H1 (cell line): ENCODE results near the gene UBR2. TPM values are rescaled to one million over a fixed set of nuclear protein-coding genes. Genes with fewer than 3 reads are reported as not detected.
"Not testable (repeated sequence)": the region's sequence is repeated elsewhere in the genome, so short reads cannot be mapped to it uniquely, and the experiment has no call there.

ENCODE experiments used
- CTCF ChIA-PET: fragments of 300-600 bp; sonication (Branson Sonifier 250); formaldehyde crosslinking; loops from one replicate; lab custom pipeline; 2021; ENCODE audit not compliant: partially characterized antibody; lab: Charles Lee
- POLR2A ChIA-PET: fragments of 300-600 bp; sonication (Branson Sonifier 250); formaldehyde crosslinking; loops from one replicate; lab custom pipeline; 2021; ENCODE audit warnings: inconsistent platforms; ENCODE audit not compliant: partially characterized antibody; lab: Charles Lee
- DNase-seq, 2 experiments: peaks; one replicate each; pipeline versions ENCODE4 v3.0.0 to v3.0.0-alpha.2; 2010 to 2022; ENCODE audit warnings: low spot score in 2 of 2, low read depth in 1 of 2, mixed read lengths in 1 of 2
- FAIRE-seq: peaks from 2 replicates; lab custom pipeline; 2011; peaks lifted over from hg19 to GRCh38; lab: Jason Lieb, UNC
- H2AFZ ChIP-seq: 2 replicates; pipeline ENCODE4 v1.8.1; 2012; ENCODE audit warnings: low read length, inconsistent platforms
- H2AK5ac ChIP-seq: 2 replicates; pipeline ENCODE4 v1.6.1; 2013; ENCODE audit warnings: low read depth, low read length
- H2BK120ac ChIP-seq: replicated peaks from 2 replicates; pipeline ENCODE3; 2013; ENCODE audit warnings: low read depth, low read length, inconsistent platforms
- H2BK12ac ChIP-seq: 2 replicates; pipeline ENCODE4 v1.6.1; 2013; ENCODE audit warnings: low read depth, low read length
- H2BK15ac ChIP-seq: 2 replicates; pipeline ENCODE4 v1.6.1; 2013; ENCODE audit warnings: low read length
- H2BK20ac ChIP-seq: 2 replicates; pipeline ENCODE4 v1.6.1; 2013; ENCODE audit warnings: low read length
- H2BK5ac ChIP-seq: 2 replicates; pipeline ENCODE4 v1.6.1; 2013; ENCODE audit warnings: low read depth, low read length
- H3K14ac ChIP-seq: 2 replicates; pipeline ENCODE4 v1.6.1; 2013; ENCODE audit warnings: inconsistent platforms; ENCODE audit not compliant: insufficient read length
- H3K18ac ChIP-seq: 2 replicates; pipeline ENCODE4 v1.6.1; 2013; ENCODE audit warnings: low read length; ENCODE audit errors: extremely low read depth
- H3K23ac ChIP-seq: 2 replicates; pipeline ENCODE4 v1.6.1; 2013; ENCODE audit warnings: inconsistent platforms; ENCODE audit not compliant: insufficient read length
- H3K23me2 ChIP-seq: 2 replicates; pipeline ENCODE4 v1.6.1; 2013; ENCODE audit warnings: low read depth, low read length
- H3K27ac ChIP-seq: 2 replicates; pipeline ENCODE4 v1.6.1; 2011; ENCODE audit warnings: low read depth, low read length, inconsistent platforms
- H3K27me3 ChIP-seq, 4 experiments: replicated peaks in 1 of 4; 1 replicate in 1 of 4; 2 replicates in 3 of 4; pipeline versions ENCODE4 v1.6.1 to v1.8.1; 2011 to 2013; ENCODE audit warnings: low read length in 3 of 4, mild to moderate bottlenecking in 3 of 4, inconsistent platforms in 2 of 4, mixed read lengths in 2 of 4, moderate library complexity in 1 of 4; ENCODE audit not compliant: control insufficient read depth in 3 of 4, insufficient read depth in 3 of 4; ENCODE audit errors: extremely low read depth in 1 of 4
- H3K36me3 ChIP-seq, 4 experiments: 2 replicates each; pipeline versions ENCODE4 v1.6.1 to v1.8.1; 2011 to 2013; ENCODE audit warnings: mild to moderate bottlenecking in 4 of 4, low read length in 3 of 4, moderate library complexity in 2 of 4, control low read depth in 1 of 4, inconsistent platforms in 1 of 4; ENCODE audit not compliant: insufficient read depth in 4 of 4, control insufficient read depth in 2 of 4
- H3K4ac ChIP-seq: replicated peaks from 2 replicates; pipeline ENCODE3; 2013; ENCODE audit warnings: low read length, low read depth, mixed read lengths, inconsistent platforms; ENCODE audit not compliant: insufficient read length
- H3K4me1 ChIP-seq, 4 experiments: replicated peaks in 1 of 4; 1 replicate in 1 of 4; 2 replicates in 3 of 4; pipeline versions ENCODE4 v1.6.1 to v1.8.1; 2011 to 2013; ENCODE audit warnings: low read length in 3 of 4, inconsistent platforms in 2 of 4, mixed read lengths in 1 of 4; ENCODE audit not compliant: insufficient read depth in 4 of 4, control insufficient read depth in 3 of 4
- H3K4me2 ChIP-seq, 2 experiments: 2 replicates each; pipeline versions ENCODE4 v1.6.1 to v1.8.1; 2011 to 2013; ENCODE audit warnings: low read depth in 2 of 2, low read length in 2 of 2, control low read depth in 1 of 2, inconsistent platforms in 1 of 2, mild to moderate bottlenecking in 1 of 2; ENCODE audit not compliant: insufficient read depth in 1 of 2
- H3K4me3 ChIP-seq, 4 experiments: fragments of 200-600, 300-600 bp in 1 of 4; sonication (generic), shearing (Covaris generic), sonication (Bioruptor Twin) in 1 of 4; 2 replicates each; pipeline versions ENCODE4 v1.5.1 to v1.8.1; 2011 to 2016; ENCODE audit warnings: low read length in 4 of 4, low read depth in 3 of 4, control low read depth in 2 of 4, inconsistent platforms in 2 of 4, mild to moderate bottlenecking in 2 of 4, mixed read lengths in 1 of 4, moderate library complexity in 1 of 4; ENCODE audit not compliant: insufficient read depth in 2 of 4; ENCODE audit errors: extremely low read depth in 1 of 4
- H3K56ac ChIP-seq: replicated peaks from 2 replicates; pipeline ENCODE3; 2013; ENCODE audit warnings: low read depth, mild to moderate bottlenecking, mixed read lengths, low read length, inconsistent platforms; ENCODE audit not compliant: insufficient read length
- H3K79me1 ChIP-seq: 2 replicates; pipeline ENCODE4 v1.6.1; 2013; ENCODE audit warnings: low read depth, low read length, control low read depth
- H3K79me2 ChIP-seq, 2 experiments: 2 replicates each; pipeline versions ENCODE4 v1.6.1 to v1.8.1; 2012 to 2013; ENCODE audit warnings: low read length in 2 of 2, mild to moderate bottlenecking in 2 of 2, inconsistent platforms in 1 of 2; ENCODE audit not compliant: insufficient read depth in 2 of 2, control insufficient read depth in 1 of 2
- H3K9ac ChIP-seq, 4 experiments: replicated peaks in 1 of 4; 1 replicate in 1 of 4; 2 replicates in 3 of 4; pipeline versions ENCODE4 v1.6.1 to v1.8.1; 2011 to 2013; ENCODE audit warnings: low read depth in 3 of 4, low read length in 3 of 4, control low read depth in 2 of 4, mild to moderate bottlenecking in 2 of 4, moderate library complexity in 2 of 4, inconsistent platforms in 1 of 4; ENCODE audit errors: extremely low read depth in 1 of 4
- H3K9me3 ChIP-seq, 2 experiments: 2 replicates each; pipeline versions ENCODE4 v1.6.1 to v1.8.1; 2012 to 2013; ENCODE audit warnings: mild to moderate bottlenecking in 2 of 2, moderate library complexity in 2 of 2, control low read depth in 1 of 2, inconsistent platforms in 1 of 2, low read depth in 1 of 2, low read length in 1 of 2, mixed read lengths in 1 of 2; ENCODE audit not compliant: insufficient read depth in 2 of 2
- H4K20me1 ChIP-seq, 2 experiments: replicated peaks in 1 of 2; 2 replicates each; pipeline versions ENCODE3 to v1.8.1; 2011 to 2013; ENCODE audit warnings: inconsistent platforms in 2 of 2, low read length in 2 of 2, mild to moderate bottlenecking in 1 of 2; ENCODE audit not compliant: insufficient read depth in 2 of 2, control insufficient read depth in 1 of 2
- H4K5ac ChIP-seq: 2 replicates; pipeline ENCODE4 v1.6.1; 2013; ENCODE audit warnings: low read length, low read depth, mixed read lengths, inconsistent platforms; ENCODE audit not compliant: insufficient read length
- H4K8ac ChIP-seq: 2 replicates; pipeline ENCODE4 v1.8.0; 2013; ENCODE audit warnings: mild to moderate bottlenecking, moderate library complexity, low read length, inconsistent platforms; ENCODE audit not compliant: insufficient read depth; ENCODE audit errors: extremely low read depth
- H4K91ac ChIP-seq: replicated peaks from 2 replicates; pipeline ENCODE3; 2013; ENCODE audit warnings: low read length, mixed read lengths, inconsistent platforms; ENCODE audit not compliant: insufficient read length
- E2F6 ChIP-seq: IDR thresholded peaks from 2 replicates; pipeline ENCODE4 v1.6.1; 2012; ENCODE audit warnings: inconsistent platforms
- WGBS, 2 experiments: shearing (Covaris generic) in 1 of 2; methylation state at CpG; one replicate each; pipeline versions ENCODE4 v1.1.6 to v1.1.7; 2013 to 2015; ENCODE audit warnings: low lambda C conversion rate in 2 of 2, mixed read lengths in 2 of 2, inconsistent platforms in 1 of 2, low coverage in 1 of 2, missing lambda C conversion rate in 1 of 2; ENCODE audit not compliant: insufficient replicate concordance in 2 of 2, insufficient coverage in 1 of 2, insufficient read length in 1 of 2; ENCODE audit errors: extremely low coverage in 1 of 2, missing lambda C conversion rate in 1 of 2; 5-methylcytosine and 5-hydroxymethylcytosine counted together
- polyA plus RNA-seq, 7 experiments: library from polyadenylated mRNA; depleted of rRNA in 3 of 7; stranded (reverse) in 5 of 7; unstranded in 2 of 7; fragments of >200 nt in 5 of 7; fragments of 200-250 nt in 2 of 7; gene quantifications; 1 replicate in 5 of 7; 2 replicates in 1 of 7; 4 replicates in 1 of 7; pipeline versions ENCODE4 v1.2.1 to v1.2.3, GENCODE V29; 2011 to 2013; ENCODE audit warnings: missing spikeins in 2 of 7, mixed read lengths in 2 of 7
- total RNA-seq: library from RNA; stranded (reverse); fragmentation: NEBNext Ultra II Directional; extraction: Animal tissue kit (Norgen Biotek cat#: 25700); gene quantifications from 2 replicates; pipeline ENCODE4 v1.2.1, GENCODE V29; 2021

The UBR2 gene
- total and polyA plus RNA-seq, 2 of the 8 experiments (the other 6 are each of a cell fraction or from before 2014, with no cell fraction given): 6.5 to 19.5 TPM

GRCh38 chr6:42604150-42604549 is 40.3 kb downstream of the UBR2 start (continued):
- TF ChIP-seq E2F6: no peak

GRCh38 chr6:42604699-42605098 is 40.9 kb downstream of the UBR2 start:
- 93% methylated on average over 2 of the region's 2 CpGs; no CpG with 5 or more reads in 1 of the 2 experiments for WGBS, 2 experiments
- CTCF ChIA-PET: interaction anchor here (0.6 to 1.8 kb wide), 2 partner anchors 40 to 421 kb away, joined by 4 to 5 read pairs; no protein-coding TSS in a partner anchor
- H3K4me3 ChIP-seq, H3K23me2 ChIP-seq, H2BK20ac ChIP-seq, H3K27me3 ChIP-seq, H4K8ac ChIP-seq, H2BK5ac ChIP-seq, H4K5ac ChIP-seq, H2BK120ac ChIP-seq, H4K20me1 ChIP-seq, H3K18ac ChIP-seq, H3K14ac ChIP-seq, H4K91ac ChIP-seq, H3K27ac ChIP-seq, H3K4ac ChIP-seq, FAIRE-seq, H2AFZ ChIP-seq, H2AK5ac ChIP-seq, POLR2A ChIA-PET, H3K23ac ChIP-seq, H3K79me2 ChIP-seq, H3K9ac ChIP-seq, H2BK15ac ChIP-seq, DNase-seq, H2BK12ac ChIP-seq, H3K56ac ChIP-seq, H3K79me1 ChIP-seq, H3K4me1 ChIP-seq, H3K4me2 ChIP-seq, H3K9me3 ChIP-seq: not testable (repeated sequence)
- peaks cover 0 to 14% (median 1%) of the 10 kb centered on the region in 4 experiments; a peak in 2 of 8 replicates for H3K36me3 ChIP-seq
